HG02938 (cell line): ENCODE results near the gene CARD14.
"Not testable (repeated sequence)": the region's sequence is repeated elsewhere in the genome, so short reads cannot be mapped to it uniquely, and the experiment has no call there.

ENCODE experiments used
- ATAC-seq: cut with Tn5 transposase; IDR thresholded peaks from one replicate; pipeline ENCODE4 v1.9.1; 2021; ENCODE audit warnings: mild to moderate bottlenecking, moderate library complexity; ENCODE audit not compliant: unreplicated experiment

The CARD14 gene

DNA sequence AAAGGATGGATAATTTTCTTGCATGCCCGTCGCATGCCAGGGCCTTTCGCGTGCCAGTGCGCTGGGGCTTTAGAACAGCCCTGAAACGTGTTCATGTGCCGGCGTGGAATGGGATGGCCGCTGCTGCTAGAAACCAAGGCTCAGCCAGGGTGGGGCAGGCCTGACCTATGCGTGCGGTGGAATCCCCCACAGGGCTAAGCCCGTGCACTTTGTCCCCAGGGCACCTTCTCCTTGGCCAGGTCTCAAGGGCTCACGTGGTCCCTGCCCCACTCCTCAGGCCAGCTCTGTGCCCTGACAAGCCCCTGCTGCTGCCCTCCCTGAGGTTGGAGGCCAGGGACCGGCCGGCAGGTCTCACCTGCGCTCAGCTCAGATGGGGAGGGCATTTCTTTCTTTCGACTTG, 77.7 kb downstream of the CARD14 start:
- ATAC-seq: no peak

DNA sequence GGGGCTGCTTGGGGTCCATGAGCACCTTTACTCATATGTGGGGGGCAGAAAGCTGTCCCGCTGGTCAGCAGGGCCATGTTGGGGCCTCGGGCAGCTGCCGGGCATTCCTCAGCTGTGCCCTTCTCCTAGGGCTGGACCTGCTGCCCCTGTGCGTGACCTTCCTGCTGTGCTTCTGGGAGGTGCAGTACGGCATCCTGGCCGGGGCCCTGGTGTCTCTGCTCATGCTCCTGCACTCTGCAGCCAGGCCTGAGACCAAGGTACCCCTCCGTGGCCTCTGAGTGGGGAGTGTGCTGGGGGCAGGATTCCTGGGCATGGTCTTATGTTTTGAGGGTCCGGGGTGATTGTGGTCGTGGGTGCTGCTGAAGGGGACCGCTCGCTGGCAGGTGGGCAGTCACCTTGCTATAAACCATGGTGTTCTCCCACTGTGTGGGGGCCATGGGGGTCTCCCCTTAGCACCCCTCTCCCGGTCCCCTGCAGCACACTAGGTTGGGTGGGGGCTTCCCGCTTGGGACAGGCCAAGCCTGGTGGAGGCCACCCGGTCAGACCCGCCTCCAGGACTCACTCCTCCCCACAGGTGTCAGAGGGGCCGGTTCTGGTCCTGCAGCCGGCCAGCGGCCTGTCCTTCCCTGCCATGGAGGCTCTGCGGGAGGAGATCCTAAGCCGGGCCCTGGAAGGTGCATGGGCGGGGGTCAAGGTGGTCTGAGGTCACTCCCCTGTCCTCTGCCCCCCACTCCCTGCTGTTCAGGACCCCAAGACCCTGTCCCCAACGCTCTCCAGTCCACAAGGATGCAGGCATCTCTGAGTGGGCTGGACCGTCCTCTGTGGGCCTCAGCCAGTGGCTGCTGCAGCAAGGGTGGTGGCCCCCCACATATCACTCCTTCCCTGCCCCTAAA, 78.4 kb downstream of the CARD14 start:
- ATAC-seq: no peak

DNA sequence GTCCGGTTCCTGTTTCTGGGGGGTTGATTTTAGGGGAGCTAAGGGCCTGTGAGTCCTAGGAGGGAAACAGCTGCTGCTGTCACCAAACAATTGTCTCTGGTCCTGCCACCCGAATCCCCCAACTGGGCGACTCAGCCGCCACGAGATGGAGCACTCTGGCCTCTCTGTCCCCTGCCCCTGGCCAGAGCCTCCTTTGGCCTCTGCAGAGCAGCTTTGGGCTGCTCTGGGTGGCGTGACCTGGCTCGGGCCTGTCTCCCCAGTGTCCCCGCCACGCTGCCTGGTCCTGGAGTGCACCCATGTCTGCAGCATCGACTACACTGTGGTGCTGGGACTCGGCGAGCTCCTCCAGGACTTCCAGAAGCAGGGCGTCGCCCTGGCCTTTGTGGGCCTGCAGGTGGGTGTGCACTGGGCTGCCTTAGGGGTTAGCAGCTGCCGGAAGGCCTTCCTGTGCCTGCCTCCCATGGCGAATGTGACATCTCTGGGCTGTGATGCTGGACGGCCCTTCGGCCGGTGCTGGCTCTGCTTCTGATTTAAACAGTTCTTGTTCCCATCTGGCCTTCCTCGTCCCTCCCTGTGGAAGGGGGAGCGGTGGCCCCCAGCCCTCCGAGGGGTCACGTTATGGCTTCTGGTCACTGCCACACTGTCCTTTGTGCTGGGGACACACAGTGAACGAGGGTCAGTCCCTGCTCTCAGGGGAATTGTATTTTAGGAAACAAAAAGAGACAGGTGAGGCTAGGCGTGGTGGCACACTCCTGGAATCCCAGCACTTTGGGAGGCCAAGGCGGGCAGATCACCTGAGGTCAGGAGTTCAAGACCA, 79.3 kb downstream of the CARD14 start:
- ATAC-seq: no peak

DNA sequence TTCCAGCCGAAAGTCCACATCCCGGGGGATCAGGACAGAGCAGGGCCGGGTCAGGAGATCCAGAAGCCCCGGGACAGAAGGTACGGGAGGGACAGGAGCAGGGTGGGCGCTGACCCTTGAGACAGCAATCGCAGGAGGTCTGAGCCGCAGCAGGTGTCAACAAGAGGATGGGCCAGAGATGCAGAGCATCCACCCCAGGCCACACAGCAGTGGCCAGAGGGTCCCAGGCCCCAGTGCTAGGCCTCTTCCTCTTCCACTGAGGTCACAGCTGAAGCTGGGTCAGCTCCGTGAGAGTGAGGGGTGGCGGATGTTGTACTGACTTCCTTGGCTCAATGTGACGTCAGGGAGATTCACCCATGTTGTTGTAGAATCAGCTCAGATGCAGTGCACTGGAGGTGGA, 82.1 kb downstream of the CARD14 start:
- ATAC-seq: no peak

DNA sequence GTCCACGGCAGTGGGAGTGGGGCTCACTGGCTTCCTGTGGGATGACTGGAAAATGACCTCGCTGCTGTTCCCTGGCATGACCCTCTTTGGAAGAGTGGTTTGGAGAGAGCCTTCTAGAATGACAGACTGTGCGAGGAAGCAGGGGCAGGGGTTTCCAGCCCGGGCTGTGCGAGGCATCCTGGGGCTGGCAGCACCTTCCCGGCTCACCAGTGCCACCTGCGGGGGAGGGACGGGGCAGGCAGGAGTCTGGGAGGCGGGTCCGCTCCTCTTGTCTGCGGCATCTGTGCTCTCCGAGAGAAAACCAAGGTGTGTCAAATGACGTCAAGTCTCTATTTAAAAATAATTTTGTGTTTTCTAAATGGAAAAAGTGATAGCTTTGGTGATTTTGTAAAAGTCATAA, 83.0 kb downstream of the CARD14 start:
- no peak for ATAC-seq

DNA sequence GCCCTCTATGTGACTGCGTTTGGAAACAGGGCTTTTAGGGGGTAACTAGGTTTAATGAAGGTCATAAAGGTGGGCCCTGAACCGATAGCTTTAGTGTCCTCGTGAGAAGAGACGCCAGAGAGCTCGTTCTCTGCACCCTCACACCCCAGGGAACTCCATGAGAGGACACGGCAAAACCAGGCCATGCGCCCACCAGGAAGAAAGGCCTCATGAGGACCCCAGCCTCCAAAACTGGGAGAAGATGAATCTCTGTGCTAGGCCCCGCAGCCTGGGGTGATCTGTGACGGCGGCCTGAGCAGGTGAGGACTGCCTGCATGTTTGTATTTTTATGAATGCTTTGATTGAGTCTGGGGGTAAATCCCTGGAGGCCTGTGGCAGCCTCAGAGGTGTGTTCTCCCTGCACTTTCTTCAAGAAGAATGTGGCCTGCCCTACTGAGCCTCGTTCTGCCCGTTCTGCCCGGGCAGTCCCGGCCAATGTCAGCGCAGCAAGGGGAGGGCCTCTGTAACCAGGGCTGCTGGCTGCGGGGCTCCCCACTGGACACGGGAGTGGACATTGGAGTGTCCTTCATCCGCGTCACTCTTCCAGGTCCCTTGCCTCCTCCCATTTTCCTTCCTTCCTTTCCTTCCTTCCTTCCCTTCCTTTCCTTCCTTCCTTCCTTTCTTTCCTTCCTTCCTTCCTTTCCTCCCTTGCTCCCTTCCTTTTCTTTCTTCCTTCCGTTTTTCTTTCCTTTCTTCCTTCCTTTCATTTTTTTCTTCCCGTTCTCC, 84.0 kb downstream of the CARD14 start:
- no peak for ATAC-seq

DNA sequence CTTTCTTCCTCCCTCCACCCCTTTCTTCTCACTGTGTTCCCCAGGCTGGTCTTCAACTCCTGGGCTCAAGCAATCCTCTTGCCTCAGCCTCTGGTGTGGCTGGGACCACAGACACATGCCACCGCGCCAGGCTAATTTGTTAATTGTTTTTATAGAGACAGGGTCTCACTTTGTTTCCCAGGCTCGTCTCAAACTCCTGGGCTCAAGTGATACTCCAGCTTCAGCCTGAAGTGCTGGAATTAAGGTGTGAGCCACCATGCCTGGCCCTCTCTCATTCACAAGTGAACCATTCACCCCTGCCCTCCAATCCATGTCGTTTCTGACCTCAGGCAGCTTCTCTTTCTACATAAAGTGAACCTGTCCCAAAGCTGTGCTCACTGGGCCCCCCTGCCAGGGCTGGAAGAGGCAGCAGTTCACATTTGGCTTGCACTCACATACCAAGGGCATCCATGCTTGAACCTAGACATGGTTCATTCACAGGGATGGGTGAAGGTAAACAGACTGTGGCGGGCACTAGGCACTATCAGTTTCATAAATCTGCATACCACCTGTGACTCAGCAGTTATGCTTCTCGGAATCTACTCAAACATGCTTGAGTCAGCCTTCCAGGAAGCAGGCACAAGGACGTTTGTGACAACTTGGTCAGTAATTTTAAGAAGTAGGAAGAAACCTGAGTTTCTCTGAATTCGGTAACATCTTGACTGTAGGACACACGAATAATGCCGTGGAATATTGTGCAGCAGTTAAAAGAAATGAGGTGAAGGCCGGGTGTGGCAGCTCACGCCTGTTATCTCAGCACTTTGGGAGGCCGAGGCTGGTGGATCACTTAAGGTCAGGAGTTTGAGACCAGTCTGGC, 84.8 kb downstream of the CARD14 start:
- ATAC-seq: no peak

DNA sequence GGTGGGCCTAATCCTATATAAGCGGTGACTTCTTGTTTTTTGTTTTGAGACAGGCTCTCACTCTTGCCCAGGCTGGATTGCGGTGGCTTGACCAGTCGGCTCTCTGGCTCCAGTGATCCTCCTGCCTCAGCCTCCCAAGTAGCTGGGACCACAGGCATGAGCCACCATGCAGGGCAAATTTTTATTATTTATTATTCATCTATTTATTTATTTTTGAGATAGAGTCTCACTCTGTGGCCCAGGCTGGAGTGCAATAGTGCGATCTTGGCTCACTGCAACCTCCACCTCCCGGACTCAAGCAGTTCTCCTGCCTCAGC, 86.2 kb downstream of the CARD14 start:
- ATAC-seq: no peak

DNA sequence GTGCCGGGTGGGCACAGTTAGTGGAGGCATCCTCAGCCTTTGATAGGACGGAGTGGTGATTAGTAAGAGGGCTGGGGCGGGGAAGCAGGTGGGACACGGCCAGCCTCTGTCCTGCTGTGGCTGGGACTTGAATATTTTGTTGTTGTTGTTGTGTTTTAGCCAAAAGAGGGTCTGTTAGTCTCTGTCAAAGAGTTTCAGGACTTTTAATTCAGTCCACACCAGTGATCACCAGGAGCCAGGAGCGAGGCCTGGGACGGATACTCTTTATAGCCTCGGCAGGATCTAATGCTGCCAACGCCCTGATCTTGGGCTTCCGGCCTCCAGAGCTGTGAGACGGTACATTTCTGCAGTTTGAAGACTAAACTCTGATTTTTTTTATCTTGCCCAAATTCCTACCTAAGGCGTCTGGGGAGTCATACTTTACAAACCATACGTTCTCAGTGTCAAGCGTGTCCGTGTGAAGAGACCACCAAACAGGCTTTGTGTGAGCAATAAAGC, 87.9 kb downstream of the CARD14 start:
- ATAC-seq: no peak

DNA sequence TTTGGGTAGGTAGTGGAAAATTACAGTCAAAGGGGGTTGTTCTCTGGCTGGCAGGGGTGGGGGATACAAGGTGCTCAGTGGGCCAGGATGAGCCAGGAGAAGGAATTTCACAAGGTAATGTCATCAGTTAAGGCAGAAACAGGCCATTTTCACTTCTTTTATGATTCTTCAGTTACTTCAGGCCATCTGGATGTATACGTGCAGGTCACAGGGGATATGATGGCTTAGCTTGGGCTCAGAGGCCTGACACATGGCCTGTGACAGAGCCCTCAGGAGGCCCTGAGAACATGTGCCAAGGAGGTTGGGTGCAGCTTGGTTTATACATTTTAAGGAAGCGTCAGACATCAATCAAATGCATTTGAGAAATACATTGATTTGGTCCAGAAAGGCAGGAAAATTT, 88.5 kb downstream of the CARD14 start:
- not testable (repeated sequence) for ATAC-seq
